Keratinocyte (primary cell): ENCODE results near the gene NR1I3.

ENCODE experiments used
- EZH2 ChIP-seq: IDR thresholded peaks from one replicate; pipeline ENCODE4 v1.6.1; 2012; ENCODE audit warnings: inconsistent platforms, mild to moderate bottlenecking, low read length, moderate library complexity
- TF ChIP-seq, protein P1 (sequence below), 3 experiments: IDR thresholded peaks in 1 of 3; conservative IDR thresholded peaks in 1 of 3; optimal IDR thresholded peaks in 1 of 3; 2 replicates in 2 of 3; 3 replicates in 1 of 3; pipeline versions ENCODE3 to v1.5.1; 2011; ENCODE audit warnings: low read length in 3 of 3, mild to moderate bottlenecking in 3 of 3, moderate library complexity in 2 of 3, control low read depth in 1 of 3, inconsistent platforms in 1 of 3; ENCODE audit not compliant: insufficient read depth in 2 of 3; ENCODE audit errors: extremely low read depth in 1 of 3

DNA sequence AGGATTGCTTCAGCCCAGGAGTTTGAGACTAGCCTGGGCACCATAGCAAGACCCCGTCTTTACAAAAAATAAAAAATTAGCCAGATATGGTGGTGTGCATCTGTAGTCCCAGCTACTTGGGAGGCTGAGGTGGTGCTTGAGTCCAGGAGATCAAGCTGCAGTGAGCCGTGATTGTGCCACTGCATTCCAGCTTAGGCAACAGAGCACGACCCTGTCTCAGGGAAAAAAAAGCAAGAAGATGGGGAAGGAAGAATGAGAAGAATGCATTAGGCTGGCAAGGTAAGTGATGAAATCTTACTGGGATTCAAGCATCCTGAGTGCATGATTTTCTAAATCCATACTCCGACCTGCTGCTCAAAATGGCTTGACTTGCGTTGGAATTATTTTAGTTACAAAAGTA lies 27.3 kb upstream of the NR1I3 start:
- TF ChIP-seq, protein P1, sequence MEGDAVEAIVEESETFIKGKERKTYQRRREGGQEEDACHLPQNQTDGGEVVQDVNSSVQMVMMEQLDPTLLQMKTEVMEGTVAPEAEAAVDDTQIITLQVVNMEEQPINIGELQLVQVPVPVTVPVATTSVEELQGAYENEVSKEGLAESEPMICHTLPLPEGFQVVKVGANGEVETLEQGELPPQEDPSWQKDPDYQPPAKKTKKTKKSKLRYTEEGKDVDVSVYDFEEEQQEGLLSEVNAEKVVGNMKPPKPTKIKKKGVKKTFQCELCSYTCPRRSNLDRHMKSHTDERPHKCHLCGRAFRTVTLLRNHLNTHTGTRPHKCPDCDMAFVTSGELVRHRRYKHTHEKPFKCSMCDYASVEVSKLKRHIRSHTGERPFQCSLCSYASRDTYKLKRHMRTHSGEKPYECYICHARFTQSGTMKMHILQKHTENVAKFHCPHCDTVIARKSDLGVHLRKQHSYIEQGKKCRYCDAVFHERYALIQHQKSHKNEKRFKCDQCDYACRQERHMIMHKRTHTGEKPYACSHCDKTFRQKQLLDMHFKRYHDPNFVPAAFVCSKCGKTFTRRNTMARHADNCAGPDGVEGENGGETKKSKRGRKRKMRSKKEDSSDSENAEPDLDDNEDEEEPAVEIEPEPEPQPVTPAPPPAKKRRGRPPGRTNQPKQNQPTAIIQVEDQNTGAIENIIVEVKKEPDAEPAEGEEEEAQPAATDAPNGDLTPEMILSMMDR (optimal IDR thresholded peaks at IDR 0.05 in 1 of 3, IDR thresholded peaks at IDR 0.05 in 1 of 3, conservative IDR thresholded peaks at IDR 0.05 in 1 of 3; ENCODE audit: extremely low read depth in 1 of 3, insufficient read depth in 2 of 3, low read length in 3 of 3), result no peak
- TF ChIP-seq EZH2, result no peak
